Measurements from ENCODE around the gene BLOC1S6. TPM values are rescaled to one million over a fixed set of nuclear protein-coding genes. Genes with fewer than 3 reads are reported as not detected.

BLOC1S6 gene
- total and polyA plus RNA-seq, 9 of the 15 experiments (the other 6 are each of a cell fraction or from before 2014, with no cell fraction given), result 18.2 to 72.4 (median 38.4) TPM

GRCh38 chr15:45587095-45587862 lies at the start of gene BLOC1S6 (continued):
- no peak for TF ChIP-seq ARID3B (CRISPR knock-in tag; IDR thresholded peaks at IDR 0.05; ENCODE audit: borderline replicate concordance)
- no peak for TF ChIP-seq NFE2L1 (tag; IDR thresholded peaks at IDR 0.05; ENCODE audit: borderline replicate concordance, low read depth)
- peak in 1 of 2 experiments; percentile 77 for TF ChIP-seq MAZ (CRISPR knock-in tag; conservative IDR thresholded peaks at IDR 0.05 in 1 of 2, IDR thresholded peaks at IDR 0.05 in 1 of 2)
- TF ChIP-seq PHF21A (IDR thresholded peaks at IDR 0.05; ENCODE audit: borderline replicate concordance, low read depth), result no peak
- TF ChIP-seq TBL1XR1 (IDR thresholded peaks at IDR 0.05; ENCODE audit: low read length in 2 of 2), result peak in 1 of 2 experiments; percentile 56; a peak in 2 of 4 replicates
- TF ChIP-seq FOXP1 (CRISPR knock-in tag; IDR thresholded peaks at IDR 0.05), result peak; percentile 97
- TF ChIP-seq NR3C1 (CRISPR knock-in tag; IDR thresholded peaks at IDR 0.05), result no peak
- TF ChIP-seq TAF1 (IDR thresholded peaks at IDR 0.05; ENCODE audit: control insufficient read depth, extremely low read depth, insufficient read depth, low read length, severe bottlenecking), result peak; percentile 78
- TF ChIP-seq HOMEZ (CRISPR knock-in tag; IDR thresholded peaks at IDR 0.05), result no peak
- TF ChIP-seq ASH1L (IDR thresholded peaks at IDR 0.05; ENCODE audit: borderline replicate concordance, low read depth, partially characterized antibody), result peak; percentile 11
- no peak for TF ChIP-seq GATA2 (CRISPR knock-in tag; IDR thresholded peaks at IDR 0.05)
- TF ChIP-seq COPS2 (conservative IDR thresholded peaks at IDR 0.05), result no peak
- peak; percentile 7; the same call in 1 of the 2 replicates for TF ChIP-seq SMARCA4 (IDR thresholded peaks at IDR 0.05)
- no peak for TF ChIP-seq ZNF668 (CRISPR knock-in tag; IDR thresholded peaks at IDR 0.05)
- TF ChIP-seq ZNF583 (CRISPR knock-in tag; IDR thresholded peaks at IDR 0.05), result no peak
- no peak for TF ChIP-seq RAD21 (CRISPR knock-in tag; conservative IDR thresholded peaks at IDR 0.05 in 1 of 2, IDR thresholded peaks at IDR 0.05 in 1 of 2)
- peak; percentile 38 for TF ChIP-seq FIP1L1 (IDR thresholded peaks at IDR 0.05; ENCODE audit: low read depth, low read length, poor library complexity, severe bottlenecking)
- TF ChIP-seq, protein P1, sequence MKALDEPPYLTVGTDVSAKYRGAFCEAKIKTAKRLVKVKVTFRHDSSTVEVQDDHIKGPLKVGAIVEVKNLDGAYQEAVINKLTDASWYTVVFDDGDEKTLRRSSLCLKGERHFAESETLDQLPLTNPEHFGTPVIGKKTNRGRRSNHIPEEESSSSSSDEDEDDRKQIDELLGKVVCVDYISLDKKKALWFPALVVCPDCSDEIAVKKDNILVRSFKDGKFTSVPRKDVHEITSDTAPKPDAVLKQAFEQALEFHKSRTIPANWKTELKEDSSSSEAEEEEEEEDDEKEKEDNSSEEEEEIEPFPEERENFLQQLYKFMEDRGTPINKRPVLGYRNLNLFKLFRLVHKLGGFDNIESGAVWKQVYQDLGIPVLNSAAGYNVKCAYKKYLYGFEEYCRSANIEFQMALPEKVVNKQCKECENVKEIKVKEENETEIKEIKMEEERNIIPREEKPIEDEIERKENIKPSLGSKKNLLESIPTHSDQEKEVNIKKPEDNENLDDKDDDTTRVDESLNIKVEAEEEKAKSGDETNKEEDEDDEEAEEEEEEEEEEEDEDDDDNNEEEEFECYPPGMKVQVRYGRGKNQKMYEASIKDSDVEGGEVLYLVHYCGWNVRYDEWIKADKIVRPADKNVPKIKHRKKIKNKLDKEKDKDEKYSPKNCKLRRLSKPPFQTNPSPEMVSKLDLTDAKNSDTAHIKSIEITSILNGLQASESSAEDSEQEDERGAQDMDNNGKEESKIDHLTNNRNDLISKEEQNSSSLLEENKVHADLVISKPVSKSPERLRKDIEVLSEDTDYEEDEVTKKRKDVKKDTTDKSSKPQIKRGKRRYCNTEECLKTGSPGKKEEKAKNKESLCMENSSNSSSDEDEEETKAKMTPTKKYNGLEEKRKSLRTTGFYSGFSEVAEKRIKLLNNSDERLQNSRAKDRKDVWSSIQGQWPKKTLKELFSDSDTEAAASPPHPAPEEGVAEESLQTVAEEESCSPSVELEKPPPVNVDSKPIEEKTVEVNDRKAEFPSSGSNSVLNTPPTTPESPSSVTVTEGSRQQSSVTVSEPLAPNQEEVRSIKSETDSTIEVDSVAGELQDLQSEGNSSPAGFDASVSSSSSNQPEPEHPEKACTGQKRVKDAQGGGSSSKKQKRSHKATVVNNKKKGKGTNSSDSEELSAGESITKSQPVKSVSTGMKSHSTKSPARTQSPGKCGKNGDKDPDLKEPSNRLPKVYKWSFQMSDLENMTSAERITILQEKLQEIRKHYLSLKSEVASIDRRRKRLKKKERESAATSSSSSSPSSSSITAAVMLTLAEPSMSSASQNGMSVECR (CRISPR knock-in tag; IDR thresholded peaks at IDR 0.05), result peak; percentile 92

All from K562 (cell line).